SK-N-SH (cell line): ENCODE measurements around the gene GABRR2.

Source experiments
- CTCF ChIP-seq: fragments of 200-600 bp; sonication (generic); IDR thresholded peaks from 2 replicates; pipeline ENCODE4 v1.6.1; 2017; ENCODE audit warnings: antibody characterized with exemption, mild to moderate bottlenecking, moderate library complexity
- FOXM1 ChIP-seq: IDR thresholded peaks from 2 replicates; pipeline ENCODE4 v1.4.0; 2012; ENCODE audit warnings: low read depth, mild to moderate bottlenecking
- RFX5 ChIP-seq: IDR thresholded peaks from 2 replicates; pipeline ENCODE4 v1.6.1; 2012; ENCODE audit warnings: mild to moderate bottlenecking, improper control_type of control experiment, low read length
- USF1 ChIP-seq: IDR thresholded peaks from 2 replicates; pipeline ENCODE4 v1.4.0; 2012; ENCODE audit warnings: low read depth, borderline replicate concordance
- USF2 ChIP-seq: fragments of 150-350 bp; IDR thresholded peaks from 2 replicates; pipeline ENCODE4 v1.6.1; 2017; ENCODE audit warnings: antibody characterized with exemption, low read length, low read depth, borderline replicate concordance

GRCh38 chr6:89209457-89209856, 105.6 kb downstream of the GABRR2 start:
- TF ChIP-seq CTCF (no peak), FOXM1 (no peak), USF2 (no peak), USF1 (no peak), RFX5 (no peak)
